A673 (cell line): ENCODE data around the gene TAF10.

Experiments
- CTCF ChIP-seq: fragments of 300-800, 200-600 bp; sonication (generic); conservative IDR thresholded peaks from 2 replicates; pipeline ENCODE4 v1.5.1; 2017; ENCODE audit warnings: low read depth, mild to moderate bottlenecking, antibody characterized with exemption, low read length, moderate library complexity, mixed read lengths
- EZH2 ChIP-seq: fragments of 200-600 bp; sonication (generic); IDR thresholded peaks from 2 replicates; pipeline ENCODE4 v1.6.1; 2017; ENCODE audit warnings: borderline replicate concordance, low read depth, mild to moderate bottlenecking, mixed read lengths, antibody characterized with exemption, low read length; ENCODE audit not compliant: poor library complexity, severe bottlenecking

GRCh38 chr11:6623391-6624363 lies 11.7 kb upstream of the TAF10 start:
- TF ChIP-seq CTCF (no peak), EZH2 (no peak)
